Neural progenitor cell (in vitro differentiated cells): Measurements from ENCODE around the gene PCK1. TPM values are rescaled to one million over a fixed set of nuclear protein-coding genes. Genes with fewer than 3 reads are reported as not detected.

Experiments
- DNase-seq: peaks from one replicate; pipeline ENCODE4 v3.0.0-alpha.2; 2016; ENCODE audit warnings: low spot score
- H2AFZ ChIP-seq: fragments of 200-600 bp; sonication (generic); replicated peaks from 2 replicates; pipeline ENCODE4 v1.6.1; 2016; ENCODE audit warnings: antibody characterized with exemption
- H3F3A ChIP-seq: fragments of 200-600 bp; sonication (generic); 2 replicates; pipeline ENCODE4 v1.6.1; 2016; ENCODE audit warnings: antibody characterized with exemption, low read depth
- H3K27ac ChIP-seq: fragments of 200-600 bp; sonication (generic); 2 replicates; pipeline ENCODE4 v1.5.1; 2016; ENCODE audit warnings: mild to moderate bottlenecking
- H3K27me3 ChIP-seq: fragments of 200-600 bp; sonication (generic); 2 replicates; pipeline ENCODE4 v1.6.1; 2016; ENCODE audit warnings: mild to moderate bottlenecking, moderate library complexity
- H3K36me3 ChIP-seq: fragments of 200-600 bp; sonication (generic); 2 replicates; pipeline ENCODE4 v1.5.1; 2016
- H3K4me1 ChIP-seq: fragments of 200-600 bp; sonication (generic); 2 replicates; pipeline ENCODE4 v1.6.1; 2016; ENCODE audit warnings: mixed run types
- H3K4me2 ChIP-seq: fragments of 200-600 bp; sonication (generic); 2 replicates; pipeline ENCODE4 v1.6.1; 2016
- H3K4me3 ChIP-seq: fragments of 200-600 bp; sonication (generic); 2 replicates; pipeline ENCODE4 v1.5.1; 2016
- H3K79me2 ChIP-seq: fragments of 200-600 bp; sonication (generic); 2 replicates; pipeline ENCODE4 v1.6.1; 2016; ENCODE audit warnings: low read depth
- H3K9ac ChIP-seq: fragments of 200-600 bp; sonication (generic); 2 replicates; pipeline ENCODE4 v1.6.1; 2016
- H3K9me3 ChIP-seq: fragments of 200-600 bp; sonication (generic); 2 replicates; pipeline ENCODE4 v1.5.1; 2016; ENCODE audit warnings: low read depth
- H4K20me1 ChIP-seq: fragments of 200-600 bp; sonication (generic); 2 replicates; pipeline ENCODE4 v1.6.1; 2016; ENCODE audit warnings: low read depth
- H3K27ac Mint-ChIP-seq: 3 replicates; pipeline ENCODE4 v1.8.0; 2021; ENCODE audit warnings: mixed read lengths
- H3K27me3 Mint-ChIP-seq: 2 replicates; pipeline ENCODE4 v1.8.0; 2022; ENCODE audit warnings: low read depth, mild to moderate bottlenecking, inconsistent platforms, moderate library complexity, mixed read lengths; ENCODE audit not compliant: insufficient read depth
- H3K36me3 Mint-ChIP-seq: 3 replicates; pipeline ENCODE4 v1.8.0; 2021; ENCODE audit warnings: mixed read lengths
- H3K4me1 Mint-ChIP-seq: 3 replicates; pipeline ENCODE4 v1.8.0; 2021; ENCODE audit warnings: mixed read lengths
- H3K4me3 Mint-ChIP-seq: 3 replicates; pipeline ENCODE4 v1.8.0; 2021; ENCODE audit warnings: mild to moderate bottlenecking, moderate library complexity, mixed read lengths
- H3K9me3 Mint-ChIP-seq: 3 replicates; pipeline ENCODE4 v1.8.0; 2020; ENCODE audit warnings: mixed read lengths
- CTCF ChIP-seq: fragments of 200-600 bp; sonication (generic); IDR thresholded peaks from 2 replicates; pipeline ENCODE4 v1.5.1; 2017; ENCODE audit warnings: antibody characterized with exemption, mild to moderate bottlenecking
- EZH2 ChIP-seq: fragments of 200-600 bp; sonication (generic); IDR thresholded peaks from 2 replicates; pipeline ENCODE4 v1.6.1; 2017; ENCODE audit warnings: antibody characterized with exemption, mild to moderate bottlenecking, moderate library complexity
- EZH2phosphoT487 ChIP-seq: fragments of 200-600 bp; sonication (generic); IDR thresholded peaks from 2 replicates; pipeline ENCODE4 v1.6.1; 2017; ENCODE audit warnings: antibody characterized with exemption
- total RNA-seq: library from RNA; depleted of rRNA; stranded (reverse); fragments of >200 nt; gene quantifications from 2 replicates; pipeline ENCODE4 v1.2.3, GENCODE V29; 2015; ENCODE audit warnings: low replicate concordance

PCK1 gene
- total RNA-seq, 1 donor from 2014 or later: not detected

DNA sequence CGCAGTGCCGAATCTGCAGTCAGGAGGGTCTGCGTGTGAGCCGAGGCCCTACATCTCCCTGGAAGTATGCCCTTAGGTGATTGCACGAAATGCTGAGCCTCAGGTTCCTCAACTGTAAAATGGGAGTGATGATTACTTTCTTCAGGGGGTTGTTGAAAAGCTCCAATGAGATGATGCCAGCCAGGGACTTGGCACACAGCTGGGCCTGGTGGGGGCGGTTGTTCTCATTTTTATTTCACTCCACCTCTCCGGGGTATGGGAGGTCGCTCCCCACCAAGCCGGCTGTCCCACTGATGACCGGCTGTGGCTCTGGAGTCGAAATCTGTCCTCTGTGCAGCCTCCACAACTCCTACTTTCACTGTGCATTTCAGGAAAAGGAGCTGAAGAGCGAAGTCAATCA, 8.1 kb downstream of the PCK1 start:
- H3K36me3 ChIP-seq: no peaks in the 10 kb centered on the region
- Mint-ChIP-seq H3K4me3 (no peak overlapping the region), H3K36me3 (no peaks in the 10 kb centered on the region), H3K4me1 (peaks cover 25% of the 10 kb centered on the region), H3K9me3 (no peaks in the 10 kb centered on the region), H3K27ac (no peak overlapping the region), H3K27me3 (peaks cover 2% of the 10 kb centered on the region)
- H3K4me3 ChIP-seq: no peak overlapping the region
- no peaks in the 10 kb centered on the region for H3K27me3 ChIP-seq
- no peak overlapping the region for H2AFZ ChIP-seq
- peaks cover 4% of the 10 kb centered on the region for H3K4me1 ChIP-seq
- DNase-seq: no peak
- no peaks in the 10 kb centered on the region for H3K9me3 ChIP-seq
- H3F3A ChIP-seq: no peaks in the 10 kb centered on the region
- no peak overlapping the region for H3K9ac ChIP-seq
- no peaks in the 10 kb centered on the region for H3K79me2 ChIP-seq
- no peak overlapping the region for H3K27ac ChIP-seq
- H4K20me1 ChIP-seq: no peaks in the 10 kb centered on the region
- no peak overlapping the region for H3K4me2 ChIP-seq
- TF ChIP-seq CTCF (no peak), EZH2 (no peak), EZH2phosphoT487 (no peak)

DNA sequence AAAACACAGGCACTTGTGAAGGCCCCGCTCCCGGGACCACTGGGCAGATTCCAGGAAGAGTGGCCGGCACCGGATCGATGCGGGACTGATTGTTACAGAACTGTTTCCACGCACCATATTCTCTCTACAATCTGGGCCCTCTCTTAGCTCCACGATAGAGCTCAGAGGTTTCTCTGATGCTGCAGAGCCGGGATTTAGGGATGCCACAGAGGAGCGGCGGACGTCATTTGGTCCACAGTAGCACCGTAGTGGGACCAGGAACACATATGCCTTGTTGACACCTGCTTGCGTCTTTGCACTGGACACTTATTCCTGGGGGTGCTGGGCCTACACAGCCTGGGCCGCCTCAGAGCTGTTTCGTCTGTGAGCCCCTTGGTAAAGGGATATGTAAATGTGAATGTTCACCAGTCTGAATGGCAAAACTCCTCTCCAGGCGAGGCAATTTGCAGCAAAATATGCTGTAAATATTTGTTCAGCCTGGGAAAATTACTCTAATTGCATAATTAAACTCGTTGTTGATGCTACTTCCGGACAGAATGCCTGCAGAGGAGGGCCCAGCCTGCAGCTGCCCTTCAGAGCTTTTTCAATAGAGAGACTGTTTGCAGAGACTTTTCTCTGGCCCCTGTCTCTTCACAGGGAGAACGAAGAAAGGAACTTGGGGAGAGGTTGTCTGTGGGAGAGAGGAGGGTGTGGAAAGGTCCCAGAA, 9.4 kb downstream of the PCK1 start:
- peaks cover 25% of the 10 kb centered on the region for H3K4me1 Mint-ChIP-seq
- no peaks in the 10 kb centered on the region for H3K79me2 ChIP-seq
- H3K4me2 ChIP-seq: no peak overlapping the region
- no peak overlapping the region for H3K4me3 ChIP-seq
- H3F3A ChIP-seq: no peaks in the 10 kb centered on the region
- no peaks in the 10 kb centered on the region for H3K36me3 ChIP-seq
- H3K4me3 Mint-ChIP-seq: no peak overlapping the region
- peaks cover 6% of the 10 kb centered on the region for H3K27me3 Mint-ChIP-seq
- no peaks in the 10 kb centered on the region for H3K9me3 Mint-ChIP-seq
- H3K36me3 Mint-ChIP-seq: no peaks in the 10 kb centered on the region
- H3K4me1 ChIP-seq: peaks cover 4% of the 10 kb centered on the region
- H4K20me1 ChIP-seq: no peaks in the 10 kb centered on the region
- no peaks in the 10 kb centered on the region for H3K27me3 ChIP-seq
- TF ChIP-seq CTCF (no peak), EZH2phosphoT487 (no peak), EZH2 (no peak)
- H3K27ac Mint-ChIP-seq: peak overlapping the region; percentile 18
- no peak overlapping the region for H3K9ac ChIP-seq
- no peak overlapping the region for H3K27ac ChIP-seq
- H2AFZ ChIP-seq: peak overlapping the region; percentile 19
- H3K9me3 ChIP-seq: no peaks in the 10 kb centered on the region
- DNase-seq: no peak

GRCh38 chr20:57570920-57571319, 10.0 kb downstream of the PCK1 start:
- H3K9me3 ChIP-seq: no peaks in the 10 kb centered on the region
- Mint-ChIP-seq H3K9me3 (no peaks in the 10 kb centered on the region), H3K4me3 (no peak overlapping the region), H3K36me3 (no peaks in the 10 kb centered on the region), H3K27me3 (peaks cover 6% of the 10 kb centered on the region), H3K4me1 (peaks cover 25% of the 10 kb centered on the region), H3K27ac (peak overlapping the region; percentile 18)
- H3K27ac ChIP-seq: no peak overlapping the region
- H3K4me1 ChIP-seq: peaks cover 6% of the 10 kb centered on the region
- H3K79me2 ChIP-seq: no peaks in the 10 kb centered on the region
- no peaks in the 10 kb centered on the region for H3K36me3 ChIP-seq
- no peak overlapping the region for H3K4me3 ChIP-seq
- H3K4me2 ChIP-seq: no peak overlapping the region
- no peak for TF ChIP-seq EZH2
- no peaks in the 10 kb centered on the region for H3K27me3 ChIP-seq
- no peaks in the 10 kb centered on the region for H4K20me1 ChIP-seq
- peaks cover 1% of the 10 kb centered on the region for H3F3A ChIP-seq
- no peak overlapping the region for H3K9ac ChIP-seq
- H2AFZ ChIP-seq: no peak overlapping the region
- DNase-seq: no peak

- H3K4me3 Mint-ChIP-seq: no peak overlapping the region
- peaks cover 25% of the 10 kb centered on the region for H3K4me1 Mint-ChIP-seq
- H3K27ac Mint-ChIP-seq: peak overlapping the region; percentile 4
- no peak overlapping the region for H2AFZ ChIP-seq
- H3K9ac ChIP-seq: no peak overlapping the region
- H3K27me3 Mint-ChIP-seq: peaks cover 6% of the 10 kb centered on the region
- DNase-seq: no peak
- no peaks in the 10 kb centered on the region for H3K27me3 ChIP-seq
- H3K9me3 ChIP-seq: no peaks in the 10 kb centered on the region
- no peaks in the 10 kb centered on the region for H3K36me3 ChIP-seq
- no peaks in the 10 kb centered on the region for H3K9me3 Mint-ChIP-seq
- H3K4me3 ChIP-seq: no peak overlapping the region
- no peaks in the 10 kb centered on the region for H3K79me2 ChIP-seq
- no peak for TF ChIP-seq CTCF
- TF ChIP-seq EZH2: no peak
- no peak for TF ChIP-seq EZH2phosphoT487
- H3K4me1 ChIP-seq: peaks cover 15% of the 10 kb centered on the region
- H3K27ac ChIP-seq: no peak overlapping the region
- peaks cover 6% of the 10 kb centered on the region for H3F3A ChIP-seq
- no peak overlapping the region for H3K4me2 ChIP-seq
- H4K20me1 ChIP-seq: no peaks in the 10 kb centered on the region
- H3K36me3 Mint-ChIP-seq: no peaks in the 10 kb centered on the region
Observed at GRCh38 chr20:57571782-57572416, 11.0 kb downstream of the PCK1 start.
